MCF 10A (cell line): Measurements from ENCODE around the gene TRNP1. TPM values are rescaled to one million over a fixed set of nuclear protein-coding genes. Genes with fewer than 3 reads are reported as not detected.

Experiments
- BruUV-seq: library from RNA; stranded (reverse); fragments of 400-500 nt; replicated peaks from 2 replicates; lab custom pipeline; 2021; lab: Mats Ljungman, UMichigan
- CTCF ChIA-PET: fragments of 300-600 bp; sonication (Branson Sonifier 250); formaldehyde crosslinking; extraction: SDS; loops from one replicate; lab custom pipeline; 2021; ENCODE audit warnings: antibody characterized with exemption, inconsistent platforms; lab: Yijun Ruan, JAX
- POLR2A ChIA-PET: fragments of 300-600, 350-650 bp; sonication (Branson Sonifier 250); formaldehyde crosslinking; extraction: SDS; loops from one replicate; lab custom pipeline; 2020; ENCODE audit warnings: antibody characterized with exemption, inconsistent platforms; lab: Yijun Ruan, JAX
- DNase-seq: peaks from one replicate; pipeline ENCODE4 v3.0.0-alpha.2; 2018; ENCODE audit not compliant: unreplicated experiment
- H3K27ac Mint-ChIP-seq: one replicate; pipeline ENCODE4 v1.8.0; 2022; ENCODE audit warnings: mild to moderate bottlenecking, low read depth, mixed read lengths; ENCODE audit not compliant: unreplicated experiment
- H3K27me3 Mint-ChIP-seq: one replicate; pipeline ENCODE4 v1.8.0; 2022; ENCODE audit warnings: mixed read lengths; ENCODE audit not compliant: insufficient read depth, unreplicated experiment
- H3K36me3 Mint-ChIP-seq: one replicate; pipeline ENCODE4 v1.8.0; 2022; ENCODE audit warnings: mild to moderate bottlenecking, moderate library complexity, mixed read lengths; ENCODE audit not compliant: insufficient read depth, unreplicated experiment
- H3K4me1 Mint-ChIP-seq: one replicate; pipeline ENCODE4 v1.8.0; 2022; ENCODE audit warnings: mixed read lengths; ENCODE audit not compliant: insufficient read depth, unreplicated experiment
- H3K4me3 Mint-ChIP-seq: one replicate; pipeline ENCODE4 v1.8.0; 2022; ENCODE audit warnings: mild to moderate bottlenecking, moderate library complexity, mixed read lengths; ENCODE audit not compliant: unreplicated experiment
- H3K9me3 Mint-ChIP-seq: one replicate; pipeline ENCODE4 v1.8.0; 2022; ENCODE audit warnings: mixed read lengths; ENCODE audit not compliant: unreplicated experiment
- CTCF ChIP-seq: fragments of 200-600 bp; IDR thresholded peaks from one replicate; pipeline ENCODE4 v1.8.0; 2022; ENCODE audit warnings: antibody characterized with exemption, mild to moderate bottlenecking; ENCODE audit not compliant: unreplicated experiment
- intact Hi-C: fragments of 100-400 bp; cut with micrococcal nuclease; formaldehyde crosslinking; loops from 2 replicates; pipeline ENCODE4 v1.14.1; 2022
- total RNA-seq: library from RNA; stranded (reverse); gene quantifications from 2 replicates; pipeline ENCODE4 v1.2.3, GENCODE V29; 2022

TRNP1 gene
- total RNA-seq, 1 experiment from 2014 or later = 59.2 TPM

- ChIA-PET CTCF (interaction anchor here (0.8 to 1.0 kb wide), 3 partner anchors 8 to 29 kb away, joined by 3 to 5 read pairs (median 3); no protein-coding TSS in a partner anchor), POLR2A (interaction anchor here (0.6 to 11.5 kb wide), 11 partner anchors 9 to 526 kb away, joined by 3 to 160 read pairs (median 4); partner anchors contain the start of genes TENT5B and TRNP1)
- intact Hi-C loops = no loop called here
- no peaks in the 10 kb centered on the region for H3K9me3 Mint-ChIP-seq
- H3K4me3 Mint-ChIP-seq = no peak overlapping the region
- no peak for TF ChIP-seq CTCF
- DNase-seq = peak; percentile 60
- BruUV-seq = no TSS peak
- no peaks in the 10 kb centered on the region for H3K27me3 Mint-ChIP-seq
- H3K36me3 Mint-ChIP-seq = no peaks in the 10 kb centered on the region
- peaks cover 12% of the 10 kb centered on the region for H3K4me1 Mint-ChIP-seq
- peak overlapping the region; percentile 4 for H3K27ac Mint-ChIP-seq
These were observed 33.4 kb downstream of the TRNP1 start for GRCh38 chr1:27026621-27027574.

- no peaks in the 10 kb centered on the region for H3K27me3 Mint-ChIP-seq
- POLR2A ChIA-PET = interaction anchor here (0.6 to 11.5 kb wide), 7 partner anchors 10 to 107 kb away, joined by 3 to 160 read pairs (median 4); partner anchors contain the start of genes TENT5B and TRNP1
- H3K36me3 Mint-ChIP-seq = no peaks in the 10 kb centered on the region
- no peaks in the 10 kb centered on the region for H3K9me3 Mint-ChIP-seq
- CTCF ChIA-PET = interaction anchor here (0.7 to 1.3 kb wide), 4 partner anchors 17 to 49 kb away, joined by 3 to 5 read pairs (median 4); no protein-coding TSS in a partner anchor
- H3K4me1 Mint-ChIP-seq = peaks cover 15% of the 10 kb centered on the region
- no peak overlapping the region for H3K27ac Mint-ChIP-seq
- no TSS peak for BruUV-seq
- TF ChIP-seq CTCF = no peak
- no peak for DNase-seq
- intact Hi-C loops = no loop called here
- H3K4me3 Mint-ChIP-seq = no peak overlapping the region
These were observed 34.2 kb downstream of the TRNP1 start for GRCh38 chr1:27027575-27028250.

- Mint-ChIP-seq H3K27ac (no peak overlapping the region), H3K4me3 (no peak overlapping the region), H3K9me3 (no peaks in the 10 kb centered on the region), H3K27me3 (no peaks in the 10 kb centered on the region), H3K36me3 (no peaks in the 10 kb centered on the region), H3K4me1 (peaks cover 25% of the 10 kb centered on the region)
- POLR2A ChIA-PET = interaction anchor here (11.5 kb wide), 1 partner anchor 19 kb away, joined by 160 read pairs; the partner anchor contains the start of gene TENT5B
- no TSS peak for BruUV-seq
- CTCF ChIA-PET = interaction anchor here (0.7 to 1.3 kb wide), 3 partner anchors 14 to 32 kb away, joined by 3 to 4 read pairs (median 3); no protein-coding TSS in a partner anchor
- intact Hi-C loops = no loop called here
- TF ChIP-seq CTCF = no peak
- no peak for DNase-seq
These were observed 36.0 kb downstream of the TRNP1 start for GRCh38 chr1:27029517-27029916.
